HepG2 (cell line): ENCODE measurements around the gene GFRA1. TPM values are rescaled to one million over a fixed set of nuclear protein-coding genes. Genes with fewer than 3 reads are reported as not detected.

Source experiments
- ATAC-seq: fragments of 200-7000 bp; cut with Tn5 transposase; 3 replicates; pipeline ENCODE4 v1.9.1; 2020; ENCODE audit warnings: mild to moderate bottlenecking, moderate library complexity
- BruUV-seq: library from RNA; stranded (reverse); fragments of 400-500 nt; replicated peaks from 2 replicates; lab custom pipeline; 2021; lab: Mats Ljungman, UMichigan
- CTCF ChIA-PET: fragments of 300-600 bp; formaldehyde crosslinking; extraction: SDS; loops from one replicate; lab custom pipeline; 2021; ENCODE audit warnings: low total read pairs, inconsistent platforms, low intra/inter-chr PET ratio; lab: Yijun Ruan, JAX
- POLR2A ChIA-PET: fragments of 350-600 bp; sonication (Branson Sonifier 250); formaldehyde crosslinking; loops from one replicate; lab custom pipeline; 2020; ENCODE audit warnings: antibody characterized with exemption, inconsistent platforms; lab: Yijun Ruan, JAX
- DNase-seq: peaks from one replicate; pipeline ENCODE4 v3.0.0-alpha.2; 2015; ENCODE audit warnings: low spot score
- FAIRE-seq: peaks from 3 replicates; lab custom pipeline; 2011; peaks lifted over from hg19 to GRCh38; lab: Jason Lieb, UNC
- H2AFZ ChIP-seq: one replicate; pipeline ENCODE4 v1.6.1; 2011; ENCODE audit warnings: low read length, inconsistent platforms
- H3K27ac ChIP-seq: fragments of 300-600 bp; 3 replicates; pipeline ENCODE4 v1.8.0; 2011; ENCODE audit warnings: mixed run types, mild to moderate bottlenecking, mixed read lengths, low read length, inconsistent platforms; ENCODE audit not compliant: insufficient read depth; ENCODE audit errors: extremely low read length
- H3K27me3 ChIP-seq, 2 experiments: fragments of 200-600 bp in 1 of 2; 2 replicates in 1 of 2; 3 replicates in 1 of 2; pipeline versions ENCODE4 v1.6.0 to v1.8.0; 2011; ENCODE audit warnings: low read length in 2 of 2, mild to moderate bottlenecking in 2 of 2, moderate library complexity in 2 of 2, inconsistent platforms in 1 of 2; ENCODE audit not compliant: insufficient read depth in 2 of 2, control insufficient read depth in 1 of 2
- H3K36me3 ChIP-seq, 2 experiments: fragments of 200-600 bp in 1 of 2; replicated peaks in 1 of 2; 2 replicates in 1 of 2; 3 replicates in 1 of 2; pipeline versions ENCODE4 v1.5.1 to v1.8.0; 2011; ENCODE audit warnings: low read length in 2 of 2, inconsistent platforms in 1 of 2; ENCODE audit not compliant: insufficient read depth in 2 of 2, control insufficient read depth in 1 of 2
- H3K4me1 ChIP-seq: 2 replicates; pipeline ENCODE4 v1.5.1; 2012; ENCODE audit warnings: low read length, inconsistent platforms; ENCODE audit not compliant: insufficient read depth
- H3K4me2 ChIP-seq: 2 replicates; pipeline ENCODE4 v1.6.0; 2011; ENCODE audit warnings: low read depth, low read length, inconsistent platforms
- H3K4me3 ChIP-seq, 3 experiments: fragments of 200-600 bp in 1 of 3; sonication (generic), shearing (Covaris generic) in 1 of 3; replicated peaks in 1 of 3; 2 replicates each; pipeline ENCODE4 v1.5.1; 2011 to 2016; ENCODE audit warnings: low read length in 3 of 3, inconsistent platforms in 2 of 3, low read depth in 2 of 3, mild to moderate bottlenecking in 2 of 3, control low read depth in 1 of 3, mixed read lengths in 1 of 3; ENCODE audit not compliant: insufficient read depth in 1 of 3
- H3K79me2 ChIP-seq: one replicate; pipeline ENCODE4 v1.6.1; 2011; ENCODE audit warnings: low read length, inconsistent platforms; ENCODE audit not compliant: insufficient read depth
- H3K9ac ChIP-seq: 2 replicates; pipeline ENCODE4 v1.6.0; 2011; ENCODE audit warnings: mild to moderate bottlenecking, low read depth, low read length, inconsistent platforms; ENCODE audit not compliant: insufficient read depth
- H3K9me3 ChIP-seq: 2 replicates; pipeline ENCODE4 v1.5.1; 2012; ENCODE audit warnings: mild to moderate bottlenecking, low read length
- H4K20me1 ChIP-seq: 2 replicates; pipeline ENCODE4 v1.6.0; 2011; ENCODE audit warnings: inconsistent platforms, mild to moderate bottlenecking, low read length, moderate library complexity; ENCODE audit not compliant: insufficient read depth
- BORCS8-MEF2B ChIP-seq: sonication (generic); formaldehyde crosslinking; IDR thresholded peaks from 2 replicates; pipeline ENCODE4 v1.8.0; 2022; ENCODE audit warnings: mild to moderate bottlenecking, missing genetic modification reagents
- DR1 ChIP-seq: sonication (generic); formaldehyde crosslinking; IDR thresholded peaks from 2 replicates; pipeline ENCODE4 v1.8.0; 2021; ENCODE audit warnings: mild to moderate bottlenecking, missing genetic modification reagents, inconsistent platforms
- GATAD1 ChIP-seq: IDR thresholded peaks from 2 replicates; pipeline ENCODE4 v1.6.1; 2016; ENCODE audit warnings: missing genetic modification reagents, missing compliant biosample characterization
- HHEX ChIP-seq: IDR thresholded peaks from 2 replicates; pipeline ENCODE4 v1.6.1; 2016; ENCODE audit warnings: control low read depth
- HNRNPH1 ChIP-seq: fragments of 200-400 bp; formaldehyde crosslinking; optimal IDR thresholded peaks from 2 replicates; pipeline ENCODE3; 2017; ENCODE audit warnings: mild to moderate bottlenecking, low read depth, low read length
- KAT2B ChIP-seq: fragments of 150-350 bp; IDR thresholded peaks from 2 replicates; pipeline ENCODE4 v1.6.1; 2014; ENCODE audit warnings: low read depth, low read length, borderline replicate concordance
- KAT7 ChIP-seq: IDR thresholded peaks from 2 replicates; pipeline ENCODE4 v1.6.1; 2018; ENCODE audit warnings: borderline replicate concordance, missing compliant biosample characterization
- KDM4B ChIP-seq: sonication (generic); formaldehyde crosslinking; IDR thresholded peaks from 2 replicates; pipeline ENCODE4 v1.4.0; 2020; ENCODE audit warnings: missing genetic modification reagents
- MAFG ChIP-seq: sonication (generic); formaldehyde crosslinking; IDR thresholded peaks from 2 replicates; pipeline ENCODE4 v1.5.1; 2020; ENCODE audit warnings: mild to moderate bottlenecking, missing genetic modification reagents
- NCOR1 ChIP-seq: fragments of 200-600 bp; sonication (generic); IDR thresholded peaks from 2 replicates; pipeline ENCODE4 v1.7.0; 2017; ENCODE audit warnings: antibody characterized with exemption, low read length, borderline replicate concordance
- RAD21 ChIP-seq: fragments of 450-650 bp; formaldehyde crosslinking; IDR thresholded peaks from 2 replicates; pipeline ENCODE4 v1.5.0; 2020; ENCODE audit warnings: mild to moderate bottlenecking
- SKIL ChIP-seq: sonication (generic); formaldehyde crosslinking; IDR thresholded peaks from 2 replicates; pipeline ENCODE4 v1.8.0; 2022; ENCODE audit warnings: missing genetic modification reagents, mild to moderate bottlenecking, moderate library complexity, borderline replicate concordance
- SMARCC2 ChIP-seq: fragments of 450-650 bp; IDR thresholded peaks from 2 replicates; pipeline ENCODE4 v1.6.1; 2017; ENCODE audit warnings: antibody characterized with exemption, mild to moderate bottlenecking
- SRSF1 ChIP-seq: fragments of 200-400 bp; formaldehyde crosslinking; optimal IDR thresholded peaks from 2 replicates; pipeline ENCODE3; 2017; ENCODE audit warnings: mild to moderate bottlenecking, low read depth, low read length, moderate library complexity
- ZBTB1 ChIP-seq: sonication (generic); formaldehyde crosslinking; IDR thresholded peaks from 2 replicates; pipeline ENCODE4 v1.4.0; 2020; ENCODE audit warnings: missing genetic modification reagents, borderline replicate concordance
- ZNF335 ChIP-seq: sonication (generic); formaldehyde crosslinking; IDR thresholded peaks from 2 replicates; pipeline ENCODE4 v1.4.0; 2020; ENCODE audit warnings: missing genetic modification reagents
- ZNF503 ChIP-seq: sonication (generic); formaldehyde crosslinking; IDR thresholded peaks from 2 replicates; pipeline ENCODE4 v1.4.0; 2020; ENCODE audit warnings: missing genetic modification reagents
- ZNF639 ChIP-seq: conservative IDR thresholded peaks from 2 replicates; pipeline ENCODE4 v1.6.1; 2018; ENCODE audit warnings: missing genetic modification reagents
- ZNF800 ChIP-seq: sonication (generic); formaldehyde crosslinking; IDR thresholded peaks from 2 replicates; pipeline ENCODE4 v1.4.0; 2020; ENCODE audit warnings: missing genetic modification reagents
- WGBS: methylation state at CpG from one replicate; pipeline ENCODE4 v1.1.6; 2017; ENCODE audit warnings: low lambda C conversion rate; 5-methylcytosine and 5-hydroxymethylcytosine counted together
- in situ Hi-C: cut with HindIII; loops from 2 replicates; pipeline ENCODE4 v1.10.0; 2017; ENCODE audit warnings: low pct_unique_long_range_greater_than_20kb; ENCODE audit not compliant: extremely low pct_ligation_motif_present
- intact Hi-C: fragments of 100-400 bp; cut with micrococcal nuclease; formaldehyde crosslinking; loops from one replicate; pipeline ENCODE4 v1.10.0; 2022; ENCODE audit not compliant: unreplicated experiment
- polyA plus RNA-seq, 8 experiments: library from polyadenylated mRNA; depleted of rRNA in 3 of 8; stranded (reverse) in 7 of 8; unstranded in 1 of 8; fragments of >200 nt; fragmentation: Illumina TruSeq in 4 of 8; extraction: Trizol in 4 of 8; gene quantifications; 2 replicates each; pipeline versions ENCODE4 v1.2.1 to v1.2.3, GENCODE V29; 2011 to 2016; ENCODE audit warnings: low read depth in 4 of 8, missing spikeins in 1 of 8, mixed read lengths in 1 of 8; ENCODE audit not compliant: insufficient read depth in 1 of 8
- total RNA-seq, 5 experiments: library from RNA; depleted of rRNA; stranded (reverse); fragments of >200 nt; fragmentation: Illumina TruSeq; extraction: Trizol; gene quantifications; 2 replicates each; pipeline ENCODE4 v1.2.3, GENCODE V29; 2016; ENCODE audit warnings: low read depth in 1 of 5

Gene GFRA1
- total and polyA plus RNA-seq, 2 of the 13 experiments (the other 11 are each of a cell fraction or from before 2014, with no cell fraction given): not detected

- Histone ChIP-seq H3K9me3 (no peaks in the 10 kb centered on the region), H2AFZ (no peak overlapping the region), H3K4me1 (no peaks in the 10 kb centered on the region), H3K27me3 (no peaks in the 10 kb centered on the region; a peak in 2 of 5 replicates), H3K4me3 (no peak overlapping the region), H3K36me3 (no peaks in the 10 kb centered on the region), H4K20me1 (no peaks in the 10 kb centered on the region), H3K27ac (no peak overlapping the region), H3K79me2 (no peaks in the 10 kb centered on the region), H3K4me2 (no peak overlapping the region), H3K9ac (no peak overlapping the region)
- no peak for DNase-seq
- POLR2A ChIA-PET: no interaction called here
- CTCF ChIA-PET: no interaction called here
- TF ChIP-seq DR1 (CRISPR knock-in tag): no peak
- TF ChIP-seq ZBTB1 (CRISPR knock-in tag): no peak
- no peak for TF ChIP-seq NCOR1
- TF ChIP-seq ZNF503 (CRISPR knock-in tag): no peak
- no peak for TF ChIP-seq HHEX (CRISPR knock-in tag)
- no peak for TF ChIP-seq HNRNPH1
- no peak for TF ChIP-seq SKIL
- no peak for TF ChIP-seq KDM4B (CRISPR knock-in tag)
- TF ChIP-seq ZNF639 (CRISPR knock-in tag): no peak
- TF ChIP-seq KAT2B: no peak
- TF ChIP-seq GATAD1: no peak
- no peak for TF ChIP-seq ZNF335 (CRISPR knock-in tag)
- TF ChIP-seq ZNF800: no peak
- no peak for TF ChIP-seq RAD21 (CRISPR knock-in tag)
- TF ChIP-seq BORCS8-MEF2B: no peak
- TF ChIP-seq SMARCC2: no peak
- TF ChIP-seq SRSF1: no peak
- no peak for TF ChIP-seq KAT7 (CRISPR knock-in tag)
- no peak for TF ChIP-seq MAFG (CRISPR knock-in tag)
- ATAC-seq: peak; percentile 71; the same call in 2 of the 3 replicates
- 6% methylated on average over 3 of the region's 3 CpGs for WGBS
- no TSS peak for BruUV-seq
- no peak for FAIRE-seq
- intact Hi-C loops (no loop called here), in situ Hi-C loops (no loop called here)
These were observed 146.8 kb downstream of the GFRA1 start for GRCh38 chr10:116126239-116126638.
